Karpas-422 (cell line): ENCODE results near the gene LOX. TPM values are rescaled to one million over a fixed set of nuclear protein-coding genes. Genes with fewer than 3 reads are reported as not detected.

Source experiments
- DNase-seq: peaks from one replicate; pipeline ENCODE4 v3.0.0-alpha.2; 2015
- H2AFZ ChIP-seq: fragments of 200-600 bp; sonication (generic); 2 replicates; pipeline ENCODE4 v1.6.1; 2014; ENCODE audit warnings: antibody characterized with exemption, low read length, mixed read lengths
- H3K27ac ChIP-seq: fragments of 200-600 bp; sonication (generic); 2 replicates; pipeline ENCODE4 v1.5.1; 2014; ENCODE audit warnings: mild to moderate bottlenecking, low read length, moderate library complexity
- H3K27me3 ChIP-seq: fragments of 200-600 bp; sonication (generic); 2 replicates; pipeline ENCODE4 v1.6.1; 2014; ENCODE audit warnings: low read length, mixed read lengths
- H3K36me3 ChIP-seq: fragments of 200-600 bp; sonication (generic); 2 replicates; pipeline ENCODE4 v1.6.1; 2014; ENCODE audit warnings: low read length, mixed read lengths; ENCODE audit not compliant: insufficient read depth
- H3K4me1 ChIP-seq: fragments of 200-600 bp; sonication (generic); 2 replicates; pipeline ENCODE4 v1.6.1; 2014; ENCODE audit warnings: mild to moderate bottlenecking, low read length, mixed read lengths
- H3K4me2 ChIP-seq: fragments of 200-600 bp; sonication (generic); 2 replicates; pipeline ENCODE4 v1.6.1; 2014; ENCODE audit warnings: low read length, low read depth, mild to moderate bottlenecking; ENCODE audit not compliant: poor library complexity, severe bottlenecking
- H3K4me3 ChIP-seq: fragments of 200-600 bp; sonication (generic); 2 replicates; pipeline ENCODE4 v1.5.1; 2014; ENCODE audit warnings: mild to moderate bottlenecking, antibody characterized with exemption, low read length, mixed read lengths
- H3K79me2 ChIP-seq: fragments of 200-600 bp; sonication (generic); 2 replicates; pipeline ENCODE4 v1.6.1; 2014; ENCODE audit warnings: mild to moderate bottlenecking, low read length, mixed read lengths
- H3K9ac ChIP-seq: fragments of 200-600 bp; sonication (generic); 2 replicates; pipeline ENCODE4 v1.6.0; 2014; ENCODE audit warnings: low read length
- H3K9me2 ChIP-seq: fragments of 200-600 bp; sonication (generic), shearing (Covaris generic); replicated peaks from 2 replicates; pipeline ENCODE4 v1.6.0; 2014; ENCODE audit warnings: mild to moderate bottlenecking, low read length, moderate library complexity; ENCODE audit not compliant: insufficient read depth
- H3K9me3 ChIP-seq: fragments of 300-700, 200-600 bp; sonication (generic); 2 replicates; pipeline ENCODE4 v1.6.1; 2014; ENCODE audit warnings: low read length, mixed read lengths
- H4K20me1 ChIP-seq: fragments of 200-600 bp; sonication (generic); 2 replicates; pipeline ENCODE4 v1.6.1; 2014; ENCODE audit warnings: mild to moderate bottlenecking, antibody characterized with exemption, low read length, low read depth; ENCODE audit not compliant: insufficient read depth
- total RNA-seq: library from RNA; depleted of rRNA; stranded (reverse); fragments of >200 nt; shearing (Covaris generic); gene quantifications from 2 replicates; pipeline ENCODE4 v1.2.3, GENCODE V29; 2014; ENCODE audit warnings: low replicate concordance

LOX gene
- total RNA-seq, 1 experiment from 2014 or later: not detected

DNA sequence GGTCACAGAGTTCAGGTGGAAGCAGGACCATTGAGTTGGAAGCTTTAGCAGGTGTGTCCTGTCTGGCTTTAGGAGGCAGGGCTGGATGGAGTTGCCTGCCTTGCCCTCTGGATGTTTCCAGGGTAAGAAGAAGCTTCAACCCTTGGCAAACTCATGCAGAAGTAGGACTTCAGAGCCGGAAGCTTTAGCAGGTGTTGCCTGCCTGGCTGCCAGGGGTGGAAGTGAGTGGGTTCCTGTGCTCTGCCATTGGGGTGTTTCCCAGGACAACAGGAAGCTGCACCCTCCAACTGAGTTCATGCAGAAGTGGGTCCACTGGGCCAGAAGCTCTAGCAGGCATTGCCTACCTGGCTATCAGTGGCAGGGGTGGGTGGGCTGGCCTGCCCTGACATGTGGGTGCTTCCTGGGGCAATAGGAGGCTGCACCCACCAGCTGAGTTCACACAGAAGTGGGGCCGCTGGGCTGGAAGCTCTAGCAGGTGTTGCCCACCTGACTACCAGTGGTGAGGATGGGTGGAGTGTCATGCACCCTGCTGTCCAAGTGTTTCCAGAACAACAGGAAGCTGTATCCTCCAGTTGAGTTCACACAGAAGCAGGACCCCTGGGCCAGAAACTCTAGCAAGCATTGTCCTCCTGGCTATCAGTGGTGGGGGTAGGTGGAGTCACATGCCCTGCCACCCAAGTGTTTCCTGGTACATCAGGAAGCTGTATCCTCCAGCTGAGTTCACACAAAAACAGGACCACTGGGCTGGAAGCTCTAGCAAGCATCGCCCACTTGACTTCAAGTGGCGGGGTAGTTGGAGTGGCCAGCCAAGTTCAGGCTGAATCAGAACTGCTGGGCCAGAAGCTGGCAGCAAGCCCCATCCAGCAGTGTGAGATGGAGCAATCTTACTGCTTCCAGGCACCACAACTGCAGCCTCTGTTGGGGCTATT lies 24.6 kb downstream of the LOX start:
- H3K9me3 ChIP-seq: no peaks in the 10 kb centered on the region
- H3K4me3 ChIP-seq: no peak overlapping the region
- H3K9ac ChIP-seq: no peak overlapping the region
- no peak for DNase-seq
- H3K36me3 ChIP-seq: no peaks in the 10 kb centered on the region
- no peaks in the 10 kb centered on the region for H4K20me1 ChIP-seq
- H3K79me2 ChIP-seq: peaks cover 3% of the 10 kb centered on the region; the same call in 1 of the 2 replicates
- no peak overlapping the region for H3K4me2 ChIP-seq
- H3K27me3 ChIP-seq: no peaks in the 10 kb centered on the region
- H3K4me1 ChIP-seq: no peaks in the 10 kb centered on the region
- no peak overlapping the region for H3K27ac ChIP-seq
- no peaks in the 10 kb centered on the region for H3K9me2 ChIP-seq
- no peak overlapping the region for H2AFZ ChIP-seq

DNA sequence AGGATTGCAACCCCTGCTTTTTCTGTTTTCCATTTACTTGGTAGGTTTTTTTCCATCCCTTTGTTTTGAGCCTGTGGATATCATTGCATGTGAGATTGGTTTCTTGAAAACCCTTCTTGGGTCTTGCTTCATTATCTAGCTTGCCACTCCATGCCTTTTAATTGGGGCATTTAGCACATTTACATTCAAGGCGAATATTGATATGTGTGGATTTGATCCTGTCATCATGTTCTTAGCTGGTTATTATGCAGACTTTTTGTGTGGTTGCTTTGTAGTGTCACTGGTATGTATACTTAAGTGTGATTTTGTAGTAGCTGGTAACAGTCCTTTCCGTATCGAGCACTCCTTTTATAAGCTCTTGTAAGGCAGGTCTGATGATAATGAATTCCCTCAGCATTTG lies 26.5 kb downstream of the LOX start:
- Histone ChIP-seq H3K79me2 (peaks cover 3% of the 10 kb centered on the region; the same call in 1 of the 2 replicates), H4K20me1 (no peaks in the 10 kb centered on the region), H3K4me2 (no peak overlapping the region), H3K36me3 (no peaks in the 10 kb centered on the region), H3K9me3 (no peaks in the 10 kb centered on the region), H3K9ac (no peak overlapping the region), H3K27me3 (no peaks in the 10 kb centered on the region), H3K9me2 (no peaks in the 10 kb centered on the region), H3K4me1 (no peaks in the 10 kb centered on the region), H3K4me3 (no peak overlapping the region), H2AFZ (no peak overlapping the region), H3K27ac (no peak overlapping the region)
- DNase-seq: no peak

DNA sequence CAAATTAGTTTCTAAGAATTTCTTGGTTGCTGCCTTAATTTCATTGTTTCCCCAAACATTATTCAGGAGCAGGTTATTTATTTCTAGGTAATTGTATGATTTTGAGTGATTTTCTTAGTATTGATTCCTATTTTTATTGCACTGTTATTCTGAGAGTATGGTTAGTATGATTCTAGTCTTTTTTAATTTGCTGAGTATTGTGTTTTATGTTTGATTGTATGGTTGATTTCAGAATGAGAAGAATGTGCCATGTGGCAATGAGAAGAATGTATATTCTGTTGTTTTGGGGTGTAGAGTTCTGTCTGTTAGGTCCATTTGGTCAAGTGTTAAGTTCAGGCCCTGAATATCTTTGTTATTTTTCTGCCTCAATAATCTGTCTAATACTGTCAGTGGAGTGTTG lies 27.1 kb downstream of the LOX start:
- peaks cover 3% of the 10 kb centered on the region; the same call in 1 of the 2 replicates for H3K79me2 ChIP-seq

DNA sequence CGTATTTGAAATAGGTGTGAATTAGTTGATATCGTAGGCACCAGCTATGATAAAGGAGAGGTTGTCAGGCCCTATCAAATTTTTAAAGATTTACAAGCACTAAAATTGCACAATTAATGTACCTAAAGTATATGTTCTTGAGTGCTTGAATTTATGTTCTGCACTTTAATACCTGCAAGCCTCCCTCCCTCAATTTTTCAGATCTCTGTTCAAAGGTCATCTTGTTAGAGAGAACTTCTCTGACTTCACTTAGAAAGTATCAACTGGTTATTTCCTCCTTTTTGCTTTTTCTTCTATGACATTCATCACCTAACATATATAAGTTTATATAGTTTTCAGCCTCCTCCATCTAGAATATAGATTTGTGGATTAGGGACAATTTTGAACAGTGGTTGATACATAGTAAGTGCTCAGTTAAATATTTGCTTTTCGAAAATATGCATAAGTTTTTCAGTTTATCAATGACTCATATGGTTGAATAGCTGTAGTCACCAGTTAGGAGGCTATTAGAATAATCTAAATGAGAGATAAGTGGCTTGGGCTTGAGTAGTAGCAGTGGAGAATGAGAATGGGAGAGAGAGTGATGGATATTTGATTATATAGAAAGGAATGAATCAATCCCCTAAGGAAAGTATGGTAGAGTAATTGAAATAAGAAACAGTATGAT lies 37.3 kb downstream of the LOX start:
- Histone ChIP-seq H3K27me3 (no peaks in the 10 kb centered on the region), H3K4me1 (no peaks in the 10 kb centered on the region), H3K9me2 (no peaks in the 10 kb centered on the region), H3K79me2 (no peaks in the 10 kb centered on the region), H2AFZ (no peak overlapping the region), H3K4me3 (no peak overlapping the region), H3K4me2 (no peak overlapping the region), H4K20me1 (no peaks in the 10 kb centered on the region), H3K36me3 (peaks cover 15% of the 10 kb centered on the region; the same call in 1 of the 2 replicates), H3K27ac (no peak overlapping the region), H3K9me3 (peaks cover 4% of the 10 kb centered on the region; the same call in 1 of the 2 replicates), H3K9ac (no peak overlapping the region)
- no peak for DNase-seq

More for the DNA sequence above, 27.1 kb downstream of the LOX start:
- no peak overlapping the region for H2AFZ ChIP-seq
- no peaks in the 10 kb centered on the region for H3K9me2 ChIP-seq
- H3K36me3 ChIP-seq: no peaks in the 10 kb centered on the region
- H3K4me3 ChIP-seq: no peak overlapping the region
- H3K4me2 ChIP-seq: no peak overlapping the region
- no peaks in the 10 kb centered on the region for H3K9me3 ChIP-seq
- no peaks in the 10 kb centered on the region for H3K4me1 ChIP-seq
- no peak for DNase-seq
- H3K27me3 ChIP-seq: no peaks in the 10 kb centered on the region
- H3K9ac ChIP-seq: no peak overlapping the region
- no peaks in the 10 kb centered on the region for H4K20me1 ChIP-seq
- no peak overlapping the region for H3K27ac ChIP-seq

DNA sequence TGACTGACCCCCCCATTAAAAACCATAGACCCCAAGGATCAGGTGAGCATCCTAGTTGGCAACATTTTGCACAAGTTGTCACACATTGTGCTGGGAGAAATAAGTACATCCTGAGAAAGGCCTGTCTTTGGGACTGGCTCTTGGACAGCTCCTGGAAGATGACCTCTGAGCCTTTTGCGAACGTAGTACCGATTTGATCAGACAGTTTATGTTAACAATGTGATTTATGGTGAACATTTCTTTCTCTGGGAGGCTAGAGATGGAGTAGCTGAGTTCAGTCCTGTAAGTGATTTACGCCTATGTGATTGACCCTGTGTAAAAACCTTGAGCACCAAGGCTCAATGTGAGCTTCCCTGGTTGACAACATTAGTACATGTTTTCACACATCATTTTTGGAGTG lies 41.7 kb downstream of the LOX start:
- Histone ChIP-seq H3K27me3 (no peaks in the 10 kb centered on the region), H3K4me3 (no peak overlapping the region), H2AFZ (no peak overlapping the region), H3K79me2 (no peaks in the 10 kb centered on the region), H3K4me2 (no peak overlapping the region), H3K27ac (no peak overlapping the region), H3K9me2 (no peaks in the 10 kb centered on the region), H3K9ac (no peak overlapping the region), H3K36me3 (peaks cover 2% of the 10 kb centered on the region; the same call in 1 of the 2 replicates), H4K20me1 (no peaks in the 10 kb centered on the region), H3K4me1 (no peaks in the 10 kb centered on the region), H3K9me3 (no peaks in the 10 kb centered on the region)
- no peak for DNase-seq

DNA sequence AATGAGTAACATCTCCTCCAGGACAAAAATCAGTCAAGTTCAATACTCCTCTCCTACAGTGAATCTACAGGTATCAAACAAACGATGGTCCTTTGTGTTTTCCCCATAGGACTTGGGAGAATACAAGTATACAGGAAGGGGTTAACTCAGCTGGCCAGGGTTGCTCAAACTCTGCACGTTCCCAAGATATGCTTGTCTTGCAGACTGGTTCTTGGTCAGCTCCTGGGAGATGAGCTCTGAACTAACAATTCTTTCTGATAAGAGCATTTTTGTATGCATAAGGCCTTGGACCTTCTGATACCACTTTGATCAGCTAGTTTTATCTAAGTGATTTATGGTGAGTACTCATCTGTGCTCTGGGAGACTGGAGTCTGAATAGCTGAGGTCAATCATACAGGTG lies 42.1 kb downstream of the LOX start:
- H3K27me3 ChIP-seq: no peaks in the 10 kb centered on the region
- H4K20me1 ChIP-seq: no peaks in the 10 kb centered on the region

DNA sequence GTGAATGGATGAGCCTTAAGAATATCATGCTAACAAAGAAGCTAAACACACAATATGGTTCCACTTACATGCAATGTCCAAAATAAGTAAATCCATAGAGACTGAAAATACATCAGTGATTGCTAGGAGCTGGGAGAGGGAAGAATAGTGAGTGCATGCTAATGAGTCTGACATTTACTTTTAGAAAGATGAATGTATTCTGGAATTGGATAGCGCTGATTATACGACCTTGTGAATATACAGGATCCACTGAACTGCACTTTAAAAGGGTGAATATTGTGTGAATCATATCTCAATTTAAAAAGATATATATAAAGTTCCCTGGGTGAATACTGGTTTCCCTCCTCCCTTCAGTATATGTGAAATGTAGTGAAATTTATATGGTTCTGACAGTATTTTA lies 46.2 kb downstream of the LOX start:
- no peaks in the 10 kb centered on the region for H3K9me2 ChIP-seq
- H3K9me3 ChIP-seq: no peaks in the 10 kb centered on the region
- no peaks in the 10 kb centered on the region for H3K79me2 ChIP-seq

More for the DNA sequence above, 42.1 kb downstream of the LOX start:
- Histone ChIP-seq H3K9ac (no peak overlapping the region), H3K4me1 (no peaks in the 10 kb centered on the region), H3K27ac (no peak overlapping the region), H3K4me2 (no peak overlapping the region), H3K9me3 (no peaks in the 10 kb centered on the region), H3K79me2 (no peaks in the 10 kb centered on the region), H3K4me3 (no peak overlapping the region), H2AFZ (no peak overlapping the region), H3K36me3 (peaks cover 2% of the 10 kb centered on the region; the same call in 1 of the 2 replicates), H3K9me2 (no peaks in the 10 kb centered on the region)
- DNase-seq: no peak

DNA sequence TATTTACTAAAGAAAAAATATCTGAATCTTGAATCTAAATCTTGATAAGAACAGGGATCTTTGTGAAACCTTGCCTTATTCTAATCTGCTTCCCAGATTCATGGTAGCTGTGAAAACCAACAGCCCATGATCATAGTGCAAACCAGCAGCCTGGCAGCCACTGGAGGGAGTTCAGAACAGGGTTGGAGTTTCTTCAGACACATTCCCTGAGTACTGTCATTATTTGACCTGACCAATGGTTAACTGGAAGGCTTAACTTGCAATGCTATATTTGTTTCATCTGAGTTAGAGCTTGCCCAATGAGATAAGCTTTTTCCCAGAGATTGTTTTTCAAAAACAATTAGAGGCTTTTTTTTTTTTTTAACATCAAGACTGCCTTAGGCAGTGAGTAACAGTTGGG lies 47.8 kb downstream of the LOX start:
- Histone ChIP-seq H3K4me1 (no peaks in the 10 kb centered on the region), H3K79me2 (peaks cover 2% of the 10 kb centered on the region; the same call in 1 of the 2 replicates), H3K4me3 (no peak overlapping the region), H3K4me2 (no peak overlapping the region), H3K27me3 (no peaks in the 10 kb centered on the region), H3K36me3 (peaks cover 12% of the 10 kb centered on the region; the same call in 1 of the 2 replicates), H3K27ac (no peak overlapping the region), H3K9me2 (no peaks in the 10 kb centered on the region), H2AFZ (no peak overlapping the region), H3K9ac (no peak overlapping the region), H3K9me3 (no peaks in the 10 kb centered on the region), H4K20me1 (no peaks in the 10 kb centered on the region)
- no peak for DNase-seq

More for the DNA sequence above, 46.2 kb downstream of the LOX start:
- no peak overlapping the region for H3K9ac ChIP-seq
- H4K20me1 ChIP-seq: no peaks in the 10 kb centered on the region
- H3K27ac ChIP-seq: no peak overlapping the region
- H2AFZ ChIP-seq: no peak overlapping the region
- H3K4me2 ChIP-seq: no peak overlapping the region
- no peaks in the 10 kb centered on the region for H3K4me1 ChIP-seq
- DNase-seq: no peak
- H3K36me3 ChIP-seq: peaks cover 10% of the 10 kb centered on the region; the same call in 1 of the 2 replicates
- no peaks in the 10 kb centered on the region for H3K27me3 ChIP-seq
- H3K4me3 ChIP-seq: no peak overlapping the region
